H1 (cell line): Measurements from ENCODE around the gene LCOR. TPM values are rescaled to one million over a fixed set of nuclear protein-coding genes. Genes with fewer than 3 reads are reported as not detected.

Source experiments
- ATF2 ChIP-seq: IDR thresholded peaks from 2 replicates; pipeline ENCODE4 v1.6.1; 2012; ENCODE audit warnings: low read length, inconsistent platforms
- FOSL1 ChIP-seq: IDR thresholded peaks from 2 replicates; pipeline ENCODE4 v1.6.1; 2011; ENCODE audit warnings: mild to moderate bottlenecking, low read depth, low read length, moderate library complexity; ENCODE audit not compliant: insufficient read depth
- JUND ChIP-seq: IDR thresholded peaks from 2 replicates; pipeline ENCODE4 v1.6.1; 2011; ENCODE audit warnings: mild to moderate bottlenecking, improper control_type of control experiment, low read length
- KDM5A ChIP-seq: fragments of 200-600 bp; IDR thresholded peaks from 2 replicates; pipeline ENCODE4 v1.7.1; 2012; ENCODE audit warnings: mild to moderate bottlenecking, low read length, inconsistent platforms, mixed read lengths
- MAX ChIP-seq: IDR thresholded peaks from 2 replicates; pipeline ENCODE4 v1.6.1; 2012; ENCODE audit warnings: inconsistent platforms
- SAP30 ChIP-seq: fragments of 300-600 bp; sonication (generic); IDR thresholded peaks from 2 replicates; pipeline ENCODE4 v1.7.1; 2012; ENCODE audit warnings: low read length, moderate library complexity, mild to moderate bottlenecking, inconsistent platforms; ENCODE audit not compliant: insufficient read depth, insufficient replicate concordance
- SIN3A ChIP-seq, 2 experiments: IDR thresholded peaks in 1 of 2; conservative IDR thresholded peaks in 1 of 2; 2 replicates each; pipeline ENCODE4 v1.6.1; 2011 to 2012; ENCODE audit warnings: low read length in 2 of 2, improper control_type of control experiment in 1 of 2, low read depth in 1 of 2, mild to moderate bottlenecking in 1 of 2
- SIX5 ChIP-seq: IDR thresholded peaks from 2 replicates; pipeline ENCODE4 v1.6.1; 2011; ENCODE audit warnings: mild to moderate bottlenecking, low read depth, low read length
- SP1 ChIP-seq: IDR thresholded peaks from 2 replicates; pipeline ENCODE4 v1.6.1; 2011; ENCODE audit warnings: low read depth, low read length
- USF2 ChIP-seq: IDR thresholded peaks from 2 replicates; pipeline ENCODE4 v1.6.1; 2011; ENCODE audit warnings: low read length, improper control_type of control experiment
- YY1 ChIP-seq: IDR thresholded peaks from 2 replicates; pipeline ENCODE4 v1.6.1; 2011; ENCODE audit warnings: low read depth, mild to moderate bottlenecking, low read length
- polyA plus RNA-seq, 7 experiments: library from polyadenylated mRNA; depleted of rRNA in 3 of 7; stranded (reverse) in 5 of 7; unstranded in 2 of 7; fragments of >200 nt in 5 of 7; fragments of 200-250 nt in 2 of 7; gene quantifications; 1 replicate in 5 of 7; 2 replicates in 1 of 7; 4 replicates in 1 of 7; pipeline versions ENCODE4 v1.2.1 to v1.2.3, GENCODE V29; 2011 to 2013; ENCODE audit warnings: missing spikeins in 2 of 7, mixed read lengths in 2 of 7
- total RNA-seq: library from RNA; stranded (reverse); fragmentation: NEBNext Ultra II Directional; extraction: Animal tissue kit (Norgen Biotek cat#: 25700); gene quantifications from 2 replicates; pipeline ENCODE4 v1.2.1, GENCODE V29; 2021

The LCOR gene
- total and polyA plus RNA-seq, 2 of the 8 experiments (the other 6 are each of a cell fraction or from before 2014, with no cell fraction given): 4.7 to 25.5 TPM

GRCh38 chr10:96833220-96834001 is 1.3 kb downstream of the LCOR start (continued):
- TF ChIP-seq ATF2: no peak
- no peak for TF ChIP-seq SIX5
- 0 out of 2 replicates have a peak, but pooled peaks have one; percentile 23 for TF ChIP-seq SP1
- TF ChIP-seq USF2: no peak
- 0 out of 4 replicates have a peak, but pooled peaks of 1 of the 2 experiments have one; percentile 50 for TF ChIP-seq SIN3A (conservative IDR thresholded peaks at IDR 0.05 in 1 of 2, IDR thresholded peaks at IDR 0.05 in 1 of 2; ENCODE audit: low read depth in 1 of 2, low read length in 2 of 2)
- no peak for TF ChIP-seq MAX
- TF ChIP-seq JUND: no peak
- TF ChIP-seq SAP30: no peak
- no peak for TF ChIP-seq KDM5A
- no peak for TF ChIP-seq FOSL1
- TF ChIP-seq YY1: no peak
